ENCODE results near the gene GAS2L1.

DNA sequence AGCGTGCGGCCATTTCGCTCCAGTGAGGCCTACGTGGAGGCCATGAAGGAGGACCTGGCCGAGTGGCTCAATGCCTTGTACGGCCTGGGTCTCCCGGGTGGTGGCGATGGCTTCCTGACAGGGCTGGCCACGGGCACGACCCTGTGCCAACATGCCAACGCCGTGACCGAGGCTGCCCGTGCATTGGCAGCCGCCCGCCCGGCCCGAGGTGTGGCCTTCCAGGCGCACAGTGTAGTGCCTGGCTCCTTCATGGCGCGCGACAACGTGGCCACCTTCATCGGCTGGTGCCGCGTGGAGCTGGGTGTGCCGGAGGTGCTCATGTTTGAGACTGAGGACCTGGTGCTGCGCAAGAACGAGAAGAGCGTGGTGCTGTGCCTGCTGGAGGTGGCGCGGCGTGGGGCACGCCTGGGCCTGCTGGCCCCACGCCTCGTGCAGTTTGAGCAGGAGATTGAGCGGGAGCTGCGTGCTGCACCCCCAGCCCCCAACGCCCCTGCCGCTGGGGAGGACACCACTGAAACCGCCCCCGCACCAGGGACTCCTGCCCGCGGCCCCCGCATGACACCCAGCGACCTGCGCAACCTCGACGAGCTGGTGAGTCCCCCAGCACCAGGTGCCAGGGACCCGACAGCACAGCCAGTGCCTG is 1.8 kb downstream of the GAS2L1 start:
- TF ChIP-seq, protein P1, sequence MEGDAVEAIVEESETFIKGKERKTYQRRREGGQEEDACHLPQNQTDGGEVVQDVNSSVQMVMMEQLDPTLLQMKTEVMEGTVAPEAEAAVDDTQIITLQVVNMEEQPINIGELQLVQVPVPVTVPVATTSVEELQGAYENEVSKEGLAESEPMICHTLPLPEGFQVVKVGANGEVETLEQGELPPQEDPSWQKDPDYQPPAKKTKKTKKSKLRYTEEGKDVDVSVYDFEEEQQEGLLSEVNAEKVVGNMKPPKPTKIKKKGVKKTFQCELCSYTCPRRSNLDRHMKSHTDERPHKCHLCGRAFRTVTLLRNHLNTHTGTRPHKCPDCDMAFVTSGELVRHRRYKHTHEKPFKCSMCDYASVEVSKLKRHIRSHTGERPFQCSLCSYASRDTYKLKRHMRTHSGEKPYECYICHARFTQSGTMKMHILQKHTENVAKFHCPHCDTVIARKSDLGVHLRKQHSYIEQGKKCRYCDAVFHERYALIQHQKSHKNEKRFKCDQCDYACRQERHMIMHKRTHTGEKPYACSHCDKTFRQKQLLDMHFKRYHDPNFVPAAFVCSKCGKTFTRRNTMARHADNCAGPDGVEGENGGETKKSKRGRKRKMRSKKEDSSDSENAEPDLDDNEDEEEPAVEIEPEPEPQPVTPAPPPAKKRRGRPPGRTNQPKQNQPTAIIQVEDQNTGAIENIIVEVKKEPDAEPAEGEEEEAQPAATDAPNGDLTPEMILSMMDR (IDR thresholded peaks at IDR 0.05) = no peak
- TF ChIP-seq POLR2A (IDR thresholded peaks at IDR 0.05) = no peak

Measured in body of pancreas (tissue), 4 donors.